Osteoblast (primary cell): ENCODE data around the gene FTO. TPM values are rescaled to one million over a fixed set of nuclear protein-coding genes. Genes with fewer than 3 reads are reported as not detected.

Source experiments
- DNase-seq: peaks from one replicate; pipeline ENCODE4 v3.0.0; 2011; ENCODE audit warnings: low spot score, mixed read lengths; ENCODE audit not compliant: insufficient read length; ENCODE audit errors: missing footprints
- H2AFZ ChIP-seq: 2 replicates; pipeline ENCODE4 v1.6.0; 2011; ENCODE audit warnings: mild to moderate bottlenecking, low read length
- H3K27ac ChIP-seq: 2 replicates; pipeline ENCODE4 v1.5.1; 2011; ENCODE audit warnings: mild to moderate bottlenecking, low read depth, low read length, moderate library complexity
- H3K27me3 ChIP-seq: 2 replicates; pipeline ENCODE4 v1.6.0; 2012; ENCODE audit warnings: mild to moderate bottlenecking, control low read depth, inconsistent platforms, low read length, moderate library complexity; ENCODE audit not compliant: insufficient read depth
- H3K36me3 ChIP-seq: 2 replicates; pipeline ENCODE4 v1.5.1; 2011; ENCODE audit warnings: mild to moderate bottlenecking, low read length, control low read depth, moderate library complexity; ENCODE audit not compliant: insufficient read depth
- H3K4me1 ChIP-seq: 2 replicates; pipeline ENCODE4 v1.5.1; 2011; ENCODE audit warnings: mild to moderate bottlenecking, low read length, control low read depth, moderate library complexity; ENCODE audit not compliant: insufficient read depth
- H3K4me2 ChIP-seq: 2 replicates; pipeline ENCODE4 v1.6.0; 2011; ENCODE audit warnings: mild to moderate bottlenecking, low read length; ENCODE audit not compliant: insufficient read depth
- H3K4me3 ChIP-seq: fragments of 200-600 bp; sonication (generic); 3 replicates; pipeline ENCODE4 v1.5.1; 2012; ENCODE audit warnings: mild to moderate bottlenecking, low read length, inconsistent platforms; ENCODE audit not compliant: insufficient read depth
- H3K79me2 ChIP-seq: 2 replicates; pipeline ENCODE4 v1.6.0; 2012; ENCODE audit warnings: mild to moderate bottlenecking, low read length, control low read depth, inconsistent platforms; ENCODE audit not compliant: insufficient read depth
- H3K9me3 ChIP-seq: 2 replicates; pipeline ENCODE4 v1.5.1; 2011; ENCODE audit warnings: low read depth, low read length, control low read depth
- H4K20me1 ChIP-seq: 2 replicates; pipeline ENCODE4 v1.6.0; 2012; ENCODE audit warnings: mild to moderate bottlenecking, low read length, control low read depth; ENCODE audit not compliant: insufficient read depth
- CTCF ChIP-seq: IDR thresholded peaks from 2 replicates; pipeline ENCODE4 v1.5.1; 2011; ENCODE audit warnings: mild to moderate bottlenecking, low read depth, low read length, moderate library complexity; ENCODE audit errors: extremely low read depth
- total RNA-seq: library from RNA; depleted of rRNA; stranded (reverse); fragments of >200 nt; gene quantifications from 2 replicates; pipeline ENCODE4 v1.2.3, GENCODE V29; 2012

Gene FTO
- total RNA-seq, 1 donor: 152 TPM

GRCh38 chr16:53910990-53911389 is 207.0 kb downstream of the FTO start:
- H3K9me3 ChIP-seq: no peaks in the 10 kb centered on the region
- no peak for TF ChIP-seq CTCF
- peaks cover 35% of the 10 kb centered on the region for H3K4me1 ChIP-seq
- H3K79me2 ChIP-seq: no peaks in the 10 kb centered on the region
- no peaks in the 10 kb centered on the region for H3K36me3 ChIP-seq
- H3K4me2 ChIP-seq: no peak overlapping the region
- H3K27me3 ChIP-seq: no peaks in the 10 kb centered on the region
- DNase-seq: no peak
- H3K4me3 ChIP-seq: no peak overlapping the region
- no peak overlapping the region for H2AFZ ChIP-seq
- H3K27ac ChIP-seq: no peak overlapping the region
- peaks cover 3% of the 10 kb centered on the region for H4K20me1 ChIP-seq

- Histone ChIP-seq H2AFZ (no peak overlapping the region), H3K79me2 (no peaks in the 10 kb centered on the region), H3K4me2 (no peak overlapping the region), H3K36me3 (no peaks in the 10 kb centered on the region), H3K4me1 (peaks cover 35% of the 10 kb centered on the region), H3K4me3 (no peak overlapping the region), H3K9me3 (no peaks in the 10 kb centered on the region), H3K27me3 (no peaks in the 10 kb centered on the region), H3K27ac (no peak overlapping the region), H4K20me1 (peaks cover 3% of the 10 kb centered on the region)
- peak; percentile 32 for DNase-seq
- no peak for TF ChIP-seq CTCF
Observed at GRCh38 chr16:53911513-53911912, 207.6 kb downstream of the FTO start.

- H3K4me3 ChIP-seq: no peak overlapping the region
- no peaks in the 10 kb centered on the region for H3K9me3 ChIP-seq
- no peaks in the 10 kb centered on the region for H3K27me3 ChIP-seq
- H2AFZ ChIP-seq: no peak overlapping the region
- peak overlapping the region; percentile 63 for H3K27ac ChIP-seq
- H3K4me1 ChIP-seq: peaks cover 35% of the 10 kb centered on the region
- H3K4me2 ChIP-seq: peak overlapping the region; percentile 55
- peaks cover 3% of the 10 kb centered on the region for H4K20me1 ChIP-seq
- no peak for TF ChIP-seq CTCF
- no peak for DNase-seq
- H3K79me2 ChIP-seq: no peaks in the 10 kb centered on the region
- no peaks in the 10 kb centered on the region for H3K36me3 ChIP-seq
Observed at GRCh38 chr16:53912155-53912554, 208.2 kb downstream of the FTO start.

GRCh38 chr16:53913099-53913870 is 209.3 kb downstream of the FTO start:
- Histone ChIP-seq H4K20me1 (peaks cover 3% of the 10 kb centered on the region), H3K4me3 (no peak overlapping the region), H3K36me3 (no peaks in the 10 kb centered on the region), H3K4me1 (peaks cover 35% of the 10 kb centered on the region), H3K27ac (peak overlapping the region; percentile 63), H3K27me3 (no peaks in the 10 kb centered on the region), H3K9me3 (no peaks in the 10 kb centered on the region), H3K79me2 (no peaks in the 10 kb centered on the region), H3K4me2 (peak overlapping the region; percentile 55), H2AFZ (no peak overlapping the region)
- DNase-seq: peak; percentile 87
- no peak for TF ChIP-seq CTCF
